HepG2 (cell line): ENCODE results near the gene BCAS4. TPM values are rescaled to one million over a fixed set of nuclear protein-coding genes. Genes with fewer than 3 reads are reported as not detected.

Source experiments
- ATAC-seq: fragments of 200-7000 bp; cut with Tn5 transposase; 3 replicates; pipeline ENCODE4 v1.9.1; 2020; ENCODE audit warnings: mild to moderate bottlenecking, moderate library complexity
- BruUV-seq: library from RNA; stranded (reverse); fragments of 400-500 nt; replicated peaks from 2 replicates; lab custom pipeline; 2021; lab: Mats Ljungman, UMichigan
- CTCF ChIA-PET: fragments of 300-600 bp; formaldehyde crosslinking; extraction: SDS; loops from one replicate; lab custom pipeline; 2021; ENCODE audit warnings: low total read pairs, inconsistent platforms, low intra/inter-chr PET ratio; lab: Yijun Ruan, JAX
- POLR2A ChIA-PET: fragments of 350-600 bp; sonication (Branson Sonifier 250); formaldehyde crosslinking; loops from one replicate; lab custom pipeline; 2020; ENCODE audit warnings: antibody characterized with exemption, inconsistent platforms; lab: Yijun Ruan, JAX
- DNase-seq: peaks from one replicate; pipeline ENCODE4 v3.0.0-alpha.2; 2015; ENCODE audit warnings: low spot score
- FAIRE-seq: peaks from 3 replicates; lab custom pipeline; 2011; peaks lifted over from hg19 to GRCh38; lab: Jason Lieb, UNC
- H2AFZ ChIP-seq: one replicate; pipeline ENCODE4 v1.6.1; 2011; ENCODE audit warnings: low read length, inconsistent platforms
- H3K27ac ChIP-seq: fragments of 300-600 bp; 3 replicates; pipeline ENCODE4 v1.8.0; 2011; ENCODE audit warnings: mixed run types, mild to moderate bottlenecking, mixed read lengths, low read length, inconsistent platforms; ENCODE audit not compliant: insufficient read depth; ENCODE audit errors: extremely low read length
- H3K27me3 ChIP-seq, 2 experiments: fragments of 200-600 bp in 1 of 2; 2 replicates in 1 of 2; 3 replicates in 1 of 2; pipeline versions ENCODE4 v1.6.0 to v1.8.0; 2011; ENCODE audit warnings: low read length in 2 of 2, mild to moderate bottlenecking in 2 of 2, moderate library complexity in 2 of 2, inconsistent platforms in 1 of 2; ENCODE audit not compliant: insufficient read depth in 2 of 2, control insufficient read depth in 1 of 2
- H3K36me3 ChIP-seq, 2 experiments: fragments of 200-600 bp in 1 of 2; replicated peaks in 1 of 2; 2 replicates in 1 of 2; 3 replicates in 1 of 2; pipeline versions ENCODE4 v1.5.1 to v1.8.0; 2011; ENCODE audit warnings: low read length in 2 of 2, inconsistent platforms in 1 of 2; ENCODE audit not compliant: insufficient read depth in 2 of 2, control insufficient read depth in 1 of 2
- H3K4me1 ChIP-seq: 2 replicates; pipeline ENCODE4 v1.5.1; 2012; ENCODE audit warnings: low read length, inconsistent platforms; ENCODE audit not compliant: insufficient read depth
- H3K4me2 ChIP-seq: 2 replicates; pipeline ENCODE4 v1.6.0; 2011; ENCODE audit warnings: low read depth, low read length, inconsistent platforms
- H3K4me3 ChIP-seq, 3 experiments: fragments of 200-600 bp in 1 of 3; sonication (generic), shearing (Covaris generic) in 1 of 3; replicated peaks in 1 of 3; 2 replicates each; pipeline ENCODE4 v1.5.1; 2011 to 2016; ENCODE audit warnings: low read length in 3 of 3, inconsistent platforms in 2 of 3, low read depth in 2 of 3, mild to moderate bottlenecking in 2 of 3, control low read depth in 1 of 3, mixed read lengths in 1 of 3; ENCODE audit not compliant: insufficient read depth in 1 of 3
- H3K79me2 ChIP-seq: one replicate; pipeline ENCODE4 v1.6.1; 2011; ENCODE audit warnings: low read length, inconsistent platforms; ENCODE audit not compliant: insufficient read depth
- H3K9ac ChIP-seq: 2 replicates; pipeline ENCODE4 v1.6.0; 2011; ENCODE audit warnings: mild to moderate bottlenecking, low read depth, low read length, inconsistent platforms; ENCODE audit not compliant: insufficient read depth
- H3K9me3 ChIP-seq: 2 replicates; pipeline ENCODE4 v1.5.1; 2012; ENCODE audit warnings: mild to moderate bottlenecking, low read length
- H4K20me1 ChIP-seq: 2 replicates; pipeline ENCODE4 v1.6.0; 2011; ENCODE audit warnings: inconsistent platforms, mild to moderate bottlenecking, low read length, moderate library complexity; ENCODE audit not compliant: insufficient read depth
- ASH2L ChIP-seq: fragments of 300-600, 200-600 bp; sonication (generic); IDR thresholded peaks from 2 replicates; pipeline ENCODE4 v1.7.0; 2017; ENCODE audit warnings: low read depth, mild to moderate bottlenecking, moderate library complexity, mixed read lengths, low read length; ENCODE audit not compliant: insufficient read length
- DMAP1 ChIP-seq: IDR thresholded peaks from 2 replicates; pipeline ENCODE4 v1.6.1; 2016
- FLYWCH1 ChIP-seq: sonication (generic); formaldehyde crosslinking; IDR thresholded peaks from 2 replicates; pipeline ENCODE4 v1.8.1; 2023; ENCODE audit warnings: mild to moderate bottlenecking, missing genetic modification reagents
- FOXC1 ChIP-seq: sonication (generic); formaldehyde crosslinking; IDR thresholded peaks from 2 replicates; pipeline ENCODE4 v1.8.0; 2022; ENCODE audit warnings: mild to moderate bottlenecking, missing genetic modification reagents, borderline replicate concordance
- HNF4G ChIP-seq, 2 experiments: sonication (generic) in 1 of 2; formaldehyde crosslinking in 1 of 2; IDR thresholded peaks; 2 replicates each; pipeline versions ENCODE4 v1.4.0 to v1.6.1; 2011 to 2020; ENCODE audit warnings: borderline replicate concordance in 2 of 2, low read depth in 2 of 2, mild to moderate bottlenecking in 2 of 2, low read length in 1 of 2, missing genetic modification reagents in 1 of 2, moderate library complexity in 1 of 2
- JUNB ChIP-seq: sonication (generic); formaldehyde crosslinking; IDR thresholded peaks from 2 replicates; pipeline ENCODE4 v1.8.0; 2022; ENCODE audit warnings: missing genetic modification reagents, mild to moderate bottlenecking, borderline replicate concordance
- RBM22 ChIP-seq: fragments of 200-400 bp; formaldehyde crosslinking; optimal IDR thresholded peaks from 2 replicates; pipeline ENCODE3; 2017; ENCODE audit warnings: mild to moderate bottlenecking, low read length, moderate library complexity
- TCF7 ChIP-seq: sonication (generic); IDR thresholded peaks from 2 replicates; pipeline ENCODE4 v1.6.1; 2016; ENCODE audit warnings: antibody characterized with exemption, low read depth
- XBP1 ChIP-seq: sonication (generic); formaldehyde crosslinking; IDR thresholded peaks from 2 replicates; pipeline ENCODE4 v1.5.0; 2020; ENCODE audit warnings: missing genetic modification reagents
- YEATS4 ChIP-seq: sonication (generic); formaldehyde crosslinking; IDR thresholded peaks from 2 replicates; pipeline ENCODE4 v1.4.0; 2020; ENCODE audit warnings: missing genetic modification reagents, borderline replicate concordance
- ZBTB7B ChIP-seq: sonication (generic); formaldehyde crosslinking; IDR thresholded peaks from 2 replicates; pipeline ENCODE4 v1.4.0; 2020; ENCODE audit warnings: missing genetic modification reagents
- ZNF343 ChIP-seq: sonication (generic); formaldehyde crosslinking; IDR thresholded peaks from 2 replicates; pipeline ENCODE4 v1.4.0; 2020; ENCODE audit warnings: mild to moderate bottlenecking, missing genetic modification reagents
- ZNF354B ChIP-seq: sonication (generic); formaldehyde crosslinking; IDR thresholded peaks from 2 replicates; pipeline ENCODE4 v1.8.0; 2022; ENCODE audit warnings: mild to moderate bottlenecking, missing genetic modification reagents
- ZNF501 ChIP-seq: sonication (generic); formaldehyde crosslinking; IDR thresholded peaks from 2 replicates; pipeline ENCODE4 v1.5.1; 2020; ENCODE audit warnings: mild to moderate bottlenecking, moderate library complexity, missing genetic modification reagents
- ZNF546 ChIP-seq: sonication (generic); formaldehyde crosslinking; conservative IDR thresholded peaks from 2 replicates; pipeline ENCODE4 v1.8.1; 2023; ENCODE audit warnings: mild to moderate bottlenecking, missing genetic modification reagents
- ZNF558 ChIP-seq: sonication (generic); formaldehyde crosslinking; IDR thresholded peaks from 2 replicates; pipeline ENCODE4 v1.9.0; 2022; ENCODE audit warnings: mild to moderate bottlenecking, missing genetic modification reagents, borderline replicate concordance
- ZNF746 ChIP-seq: sonication (generic); formaldehyde crosslinking; IDR thresholded peaks from 2 replicates; pipeline ENCODE4 v1.8.0; 2022; ENCODE audit warnings: mild to moderate bottlenecking, missing genetic modification reagents
- ZNF766 ChIP-seq: sonication (generic); formaldehyde crosslinking; IDR thresholded peaks from 2 replicates; pipeline ENCODE4 v1.5.0; 2020; ENCODE audit warnings: missing genetic modification reagents, borderline replicate concordance
- ZNF776 ChIP-seq: sonication (generic); formaldehyde crosslinking; IDR thresholded peaks from 2 replicates; pipeline ENCODE4 v1.4.0; 2020; ENCODE audit warnings: mild to moderate bottlenecking, missing genetic modification reagents
- WGBS: methylation state at CpG from one replicate; pipeline ENCODE4 v1.1.6; 2017; ENCODE audit warnings: low lambda C conversion rate; 5-methylcytosine and 5-hydroxymethylcytosine counted together
- in situ Hi-C: cut with HindIII; loops from 2 replicates; pipeline ENCODE4 v1.10.0; 2017; ENCODE audit warnings: low pct_unique_long_range_greater_than_20kb; ENCODE audit not compliant: extremely low pct_ligation_motif_present
- intact Hi-C: fragments of 100-400 bp; cut with micrococcal nuclease; formaldehyde crosslinking; loops from one replicate; pipeline ENCODE4 v1.10.0; 2022; ENCODE audit not compliant: unreplicated experiment
- polyA plus RNA-seq, 8 experiments: library from polyadenylated mRNA; depleted of rRNA in 3 of 8; stranded (reverse) in 7 of 8; unstranded in 1 of 8; fragments of >200 nt; fragmentation: Illumina TruSeq in 4 of 8; extraction: Trizol in 4 of 8; gene quantifications; 2 replicates each; pipeline versions ENCODE4 v1.2.1 to v1.2.3, GENCODE V29; 2011 to 2016; ENCODE audit warnings: low read depth in 4 of 8, missing spikeins in 1 of 8, mixed read lengths in 1 of 8; ENCODE audit not compliant: insufficient read depth in 1 of 8
- total RNA-seq, 5 experiments: library from RNA; depleted of rRNA; stranded (reverse); fragments of >200 nt; fragmentation: Illumina TruSeq; extraction: Trizol; gene quantifications; 2 replicates each; pipeline ENCODE4 v1.2.3, GENCODE V29; 2016; ENCODE audit warnings: low read depth in 1 of 5
- TF ChIP-seq, protein P1 (sequence below): sonication (generic); formaldehyde crosslinking; conservative IDR thresholded peaks from 2 replicates; pipeline ENCODE4 v1.4.0; 2020; ENCODE audit warnings: missing genetic modification reagents
- TF ChIP-seq, protein P2 (sequence below): sonication (generic); formaldehyde crosslinking; IDR thresholded peaks from 2 replicates; pipeline ENCODE4 v1.8.1; 2023; ENCODE audit warnings: mild to moderate bottlenecking, inconsistent platforms, moderate library complexity, missing genetic modification reagents, borderline replicate concordance
- TF ChIP-seq, protein P3 (sequence below): sonication (generic); formaldehyde crosslinking; IDR thresholded peaks from 2 replicates; pipeline ENCODE4 v1.4.0; 2020; ENCODE audit warnings: missing genetic modification reagents

BCAS4 gene
- total and polyA plus RNA-seq, 2 of the 13 experiments (the other 11 are each of a cell fraction or from before 2014, with no cell fraction given): 7.2 to 8.0 TPM

DNA sequence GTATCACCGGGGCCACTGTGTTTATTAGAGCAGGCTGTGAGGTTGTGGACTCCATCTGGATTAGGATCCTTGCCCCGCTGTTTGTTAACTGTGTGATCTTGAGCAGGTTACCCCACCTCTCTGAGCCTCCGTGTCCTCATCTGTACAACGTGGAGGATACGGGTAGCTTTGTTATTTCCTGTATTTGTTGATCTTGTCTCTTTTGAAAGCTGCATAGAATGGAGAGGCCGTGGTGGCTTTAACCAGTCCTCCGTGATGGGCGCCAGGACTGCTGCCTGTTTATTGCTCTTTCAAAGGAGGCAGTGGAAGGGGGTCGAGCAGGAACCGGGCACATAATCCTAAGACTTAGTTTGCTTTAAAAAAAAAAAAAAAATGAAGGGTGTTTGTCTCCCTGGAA, 22.9 kb downstream of the BCAS4 start:
- Histone ChIP-seq H3K9ac (peak overlapping the region; percentile 70), H3K4me3 (no peak overlapping the region), H3K27ac (peak overlapping the region; percentile 58), H3K27me3 (no peaks in the 10 kb centered on the region), H3K4me2 (peak overlapping the region; percentile 71), H3K36me3 (no peaks in the 10 kb centered on the region), H3K79me2 (no peaks in the 10 kb centered on the region), H4K20me1 (no peaks in the 10 kb centered on the region), H3K4me1 (peaks cover 25% of the 10 kb centered on the region), H3K9me3 (no peaks in the 10 kb centered on the region), H2AFZ (peak overlapping the region; percentile 92)
- WGBS: 96% methylated on average over 10 of the region's 10 CpGs
- intact Hi-C loops: loop anchor here (1.0 kb wide), 2 partner anchors 112 to 141 kb away; partner anchors contain the start of genes DPM1 and MOCS3
- ATAC-seq (no peak), DNase-seq (no peak), FAIRE-seq (no peak)
- in situ Hi-C loops: no loop called here
- POLR2A ChIA-PET: interaction anchor here (0.6 to 2.7 kb wide), 13 partner anchors 13 to 716 kb away, joined by 3 to 39 read pairs (median 4); partner anchors contain the start of genes ADNP, BCAS4, DPM1 and MOCS3
- CTCF ChIA-PET: interaction anchor here (1.1 to 2.8 kb wide), 5 partner anchors 23 to 140 kb away, joined by 3 to 32 read pairs (median 7); partner anchors contain the start of genes BCAS4, DPM1 and MOCS3
- TSS peak; percentile 88 for BruUV-seq
- TF ChIP-seq RBM22 (no peak), ZNF766 (0 out of 2 replicates have a peak, but pooled peaks have one; percentile 3), ZNF546 (0 out of 2 replicates have a peak, but pooled peaks have one; percentile 20), ZNF343 (CRISPR knock-in tag) (0 out of 2 replicates have a peak, but pooled peaks have one; percentile 28), TCF7 (no peak), ZNF776 (CRISPR knock-in tag) (no peak), ZNF558 (CRISPR knock-in tag) (no peak), YEATS4 (CRISPR knock-in tag) (0 out of 2 replicates have a peak, but pooled peaks have one; percentile 4), ASH2L (no peak), FOXC1 (CRISPR knock-in tag) (no peak), ZNF746 (CRISPR knock-in tag) (no peak), XBP1 (no peak), ZBTB7B (CRISPR knock-in tag) (no peak), FLYWCH1 (CRISPR knock-in tag) (no peak), JUNB (CRISPR knock-in tag) (no peak), DMAP1 (no peak), HNF4G (IDR thresholded peaks at IDR 0.05; ENCODE audit: borderline replicate concordance, low read depth, low read length) (no peak), HNF4G (CRISPR knock-in tag; IDR thresholded peaks at IDR 0.05; ENCODE audit: borderline replicate concordance, low read depth) (no peak), ZNF354B (CRISPR knock-in tag) (no peak), ZNF501 (CRISPR knock-in tag) (no peak)
- TF ChIP-seq, protein P1, sequence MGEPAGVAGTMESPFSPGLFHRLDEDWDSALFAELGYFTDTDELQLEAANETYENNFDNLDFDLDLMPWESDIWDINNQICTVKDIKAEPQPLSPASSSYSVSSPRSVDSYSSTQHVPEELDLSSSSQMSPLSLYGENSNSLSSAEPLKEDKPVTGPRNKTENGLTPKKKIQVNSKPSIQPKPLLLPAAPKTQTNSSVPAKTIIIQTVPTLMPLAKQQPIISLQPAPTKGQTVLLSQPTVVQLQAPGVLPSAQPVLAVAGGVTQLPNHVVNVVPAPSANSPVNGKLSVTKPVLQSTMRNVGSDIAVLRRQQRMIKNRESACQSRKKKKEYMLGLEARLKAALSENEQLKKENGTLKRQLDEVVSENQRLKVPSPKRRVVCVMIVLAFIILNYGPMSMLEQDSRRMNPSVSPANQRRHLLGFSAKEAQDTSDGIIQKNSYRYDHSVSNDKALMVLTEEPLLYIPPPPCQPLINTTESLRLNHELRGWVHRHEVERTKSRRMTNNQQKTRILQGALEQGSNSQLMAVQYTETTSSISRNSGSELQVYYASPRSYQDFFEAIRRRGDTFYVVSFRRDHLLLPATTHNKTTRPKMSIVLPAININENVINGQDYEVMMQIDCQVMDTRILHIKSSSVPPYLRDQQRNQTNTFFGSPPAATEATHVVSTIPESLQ (CRISPR knock-in tag): no peak
- TF ChIP-seq, protein P2, sequence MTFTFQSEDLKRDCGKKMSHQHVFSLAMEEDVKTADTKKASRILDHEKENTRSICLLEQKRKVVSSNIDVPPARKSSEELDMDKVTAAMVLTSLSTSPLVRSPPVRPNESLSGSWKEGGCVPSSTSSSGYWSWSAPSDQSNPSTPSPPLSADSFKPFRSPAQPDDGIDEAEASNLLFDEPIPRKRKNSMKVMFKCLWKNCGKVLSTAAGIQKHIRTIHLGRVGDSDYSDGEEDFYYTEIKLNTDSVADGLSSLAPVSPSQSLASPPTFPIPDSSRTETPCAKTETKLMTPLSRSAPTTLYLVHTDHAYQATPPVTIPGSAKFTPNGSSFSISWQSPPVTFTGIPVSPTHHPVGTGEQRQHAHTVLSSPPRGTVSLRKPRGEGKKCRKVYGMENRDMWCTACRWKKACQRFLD: no peak
- TF ChIP-seq, protein P3, sequence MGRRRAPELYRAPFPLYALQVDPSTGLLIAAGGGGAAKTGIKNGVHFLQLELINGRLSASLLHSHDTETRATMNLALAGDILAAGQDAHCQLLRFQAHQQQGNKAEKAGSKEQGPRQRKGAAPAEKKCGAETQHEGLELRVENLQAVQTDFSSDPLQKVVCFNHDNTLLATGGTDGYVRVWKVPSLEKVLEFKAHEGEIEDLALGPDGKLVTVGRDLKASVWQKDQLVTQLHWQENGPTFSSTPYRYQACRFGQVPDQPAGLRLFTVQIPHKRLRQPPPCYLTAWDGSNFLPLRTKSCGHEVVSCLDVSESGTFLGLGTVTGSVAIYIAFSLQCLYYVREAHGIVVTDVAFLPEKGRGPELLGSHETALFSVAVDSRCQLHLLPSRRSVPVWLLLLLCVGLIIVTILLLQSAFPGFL: no peak
